GM19025 (cell line): ENCODE results near the gene PJA1.

Experiments used
- ATAC-seq: cut with Tn5 transposase; IDR thresholded peaks from one replicate; pipeline ENCODE4 v1.9.1; 2021; ENCODE audit warnings: mild to moderate bottlenecking, low read depth, moderate library complexity; ENCODE audit not compliant: unreplicated experiment

Gene PJA1

GRCh38 chrX:69119122-69119521, 46.1 kb downstream of the PJA1 start:
- ATAC-seq: no peak

GRCh38 chrX:69117876-69118526, 47.3 kb downstream of the PJA1 start:
- ATAC-seq: no peak

- no peak for ATAC-seq
Measured at GRCh38 chrX:69116077-69116476, 49.2 kb downstream of the PJA1 start.

DNA sequence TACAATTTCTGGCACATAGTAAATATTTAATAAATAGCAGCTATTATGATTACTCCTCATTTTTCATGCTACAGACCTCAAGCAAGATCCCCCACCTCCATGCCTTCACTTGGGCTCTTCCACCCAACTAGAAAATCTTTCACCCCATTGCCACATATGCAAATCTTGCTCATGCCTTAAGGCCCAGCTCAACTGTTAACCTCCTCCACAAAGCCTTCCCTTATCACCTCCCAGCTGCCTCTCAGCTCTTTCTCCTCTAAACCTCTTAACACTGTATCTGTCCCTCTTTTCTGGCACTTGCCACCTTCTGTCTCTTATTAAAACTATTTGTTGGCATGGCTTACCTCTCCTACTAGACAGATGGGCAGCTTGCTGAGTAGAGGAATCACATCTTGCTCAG, 51.5 kb downstream of the PJA1 start:
- ATAC-seq: no peak
